HG03521 (cell line): ENCODE data around the gene NHLH2.

ENCODE experiments used
- ATAC-seq: cut with Tn5 transposase; IDR thresholded peaks from one replicate; pipeline ENCODE4 v1.9.1; 2021; ENCODE audit warnings: mild to moderate bottlenecking, moderate library complexity; ENCODE audit not compliant: unreplicated experiment

Gene NHLH2

DNA sequence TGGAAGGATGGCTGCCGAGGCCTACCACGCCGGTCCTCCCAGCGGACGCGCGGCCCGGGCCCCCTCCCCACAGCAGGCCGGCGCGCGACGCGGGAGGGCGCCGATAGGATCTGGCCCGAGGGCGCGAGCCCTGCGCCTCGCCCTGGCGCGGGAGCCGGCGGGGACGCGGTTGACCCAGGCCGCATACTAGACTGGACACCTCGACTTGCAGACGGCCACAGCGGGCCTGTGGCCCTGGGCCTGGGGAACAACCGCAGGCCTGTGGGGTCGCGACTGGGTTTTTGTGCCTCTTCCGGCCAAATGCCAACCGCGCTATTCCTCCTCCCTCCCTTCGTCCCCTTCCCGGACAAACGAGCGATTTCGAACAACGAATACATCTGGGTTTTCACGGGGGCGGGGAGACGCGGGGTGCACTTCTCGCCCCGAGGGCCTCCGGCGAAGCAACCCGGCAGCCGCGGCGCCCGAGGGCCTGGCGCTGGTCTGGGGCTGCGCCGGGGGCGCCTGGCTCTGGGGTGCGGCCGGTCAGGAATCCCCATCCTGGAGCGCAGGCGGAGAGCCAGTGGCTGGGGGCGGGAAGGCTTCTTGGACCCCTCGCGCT is 2.4 kb downstream of the NHLH2 start:
- no peak for ATAC-seq

DNA sequence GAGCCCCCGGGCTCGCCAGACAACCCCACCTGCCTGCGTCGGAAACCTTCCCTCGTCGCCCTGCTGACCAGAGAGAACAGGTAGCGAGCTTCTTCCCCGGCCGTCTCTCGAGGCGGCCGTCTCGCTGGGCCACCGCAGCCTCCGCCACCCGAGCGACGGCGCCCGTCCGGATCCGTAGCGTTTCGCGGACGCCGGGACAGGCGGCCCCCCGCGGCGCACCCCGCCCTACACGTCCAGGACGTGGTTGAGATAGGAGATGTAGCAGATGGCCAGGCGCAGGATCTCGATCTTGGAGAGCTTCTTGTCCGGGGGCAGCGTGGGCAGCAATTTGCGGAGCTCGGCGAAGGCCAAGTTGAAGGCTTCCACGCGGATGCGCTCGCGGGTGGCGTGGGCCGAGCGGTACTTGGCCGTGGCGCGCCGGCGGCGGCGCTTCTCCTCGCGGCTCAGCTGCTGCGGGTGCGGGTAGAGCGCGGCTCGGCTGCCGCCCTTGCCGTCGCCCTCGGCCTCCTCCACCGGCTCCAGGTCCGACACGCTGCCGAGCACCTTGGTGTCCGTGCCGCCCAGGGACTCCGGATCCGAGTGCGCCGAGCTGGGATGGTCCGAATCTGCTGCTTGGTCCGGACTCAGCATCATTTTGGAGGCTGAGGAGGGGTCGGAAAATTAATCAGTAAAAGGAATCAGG is 3.0 kb downstream of the NHLH2 start:
- ATAC-seq: no peak

DNA sequence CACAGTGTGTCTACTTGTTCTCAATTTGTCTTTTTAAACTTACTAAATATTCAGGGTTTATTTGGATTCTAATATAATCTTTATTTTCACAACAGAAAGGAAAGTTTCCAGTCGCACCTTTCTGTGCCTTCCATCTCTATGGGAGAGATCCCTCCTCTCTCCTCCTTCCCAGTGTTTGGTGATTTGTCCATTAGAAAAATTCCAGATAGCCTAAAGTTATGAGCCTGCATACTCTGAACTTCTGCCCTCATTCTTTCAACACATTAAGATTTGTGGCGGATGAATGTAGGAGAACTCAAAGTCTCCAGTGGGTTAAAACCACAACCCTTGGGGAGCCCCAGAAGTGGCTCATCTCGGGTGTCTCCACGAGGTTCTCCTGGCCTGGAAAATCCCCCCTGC is 3.6 kb downstream of the NHLH2 start:
- ATAC-seq: no peak

DNA sequence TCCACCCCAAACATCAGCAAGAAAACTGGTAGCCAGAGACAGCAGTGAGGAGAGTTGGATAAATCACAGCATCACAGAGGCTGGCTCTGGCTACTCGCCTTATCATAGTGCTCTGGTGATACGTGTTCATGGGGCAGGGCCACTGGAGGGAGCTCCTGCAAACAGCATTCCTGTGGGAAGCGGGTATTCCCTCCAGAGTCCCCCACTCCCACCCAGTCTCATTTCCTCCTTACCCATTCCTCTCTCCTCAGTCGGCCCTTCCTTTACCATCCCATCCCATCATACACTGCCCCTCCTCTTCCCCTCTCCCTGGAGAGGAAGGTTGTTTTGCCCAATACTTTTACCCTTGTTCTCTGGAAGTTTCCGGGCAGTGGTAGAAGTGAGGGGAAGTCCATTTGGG is 7.1 kb downstream of the NHLH2 start:
- no peak for ATAC-seq

GRCh38 chr1:115832651-115833050 is 8.3 kb downstream of the NHLH2 start:
- ATAC-seq: no peak

DNA sequence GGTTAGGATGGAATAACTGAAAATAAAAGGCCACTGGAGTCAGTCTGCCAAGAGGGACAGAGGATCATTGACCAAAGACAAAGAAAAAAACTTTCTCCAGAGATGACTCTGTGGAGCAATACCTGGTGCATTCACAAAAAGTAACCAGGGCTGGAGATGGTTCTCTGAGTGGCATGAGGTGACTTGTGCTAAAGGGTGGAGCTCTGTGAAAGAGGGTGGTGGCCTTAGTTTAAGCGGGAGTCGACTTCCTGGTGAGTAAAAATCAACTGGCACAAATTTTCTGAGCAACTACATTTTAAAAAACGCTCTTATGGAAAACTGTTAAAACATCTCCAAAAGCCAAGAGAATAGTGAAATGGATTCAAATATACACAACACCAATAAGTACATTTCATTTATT is 10.0 kb downstream of the NHLH2 start:
- no peak for ATAC-seq

GRCh38 chr1:115829947-115830346 is 11.0 kb downstream of the NHLH2 start:
- ATAC-seq: no peak

DNA sequence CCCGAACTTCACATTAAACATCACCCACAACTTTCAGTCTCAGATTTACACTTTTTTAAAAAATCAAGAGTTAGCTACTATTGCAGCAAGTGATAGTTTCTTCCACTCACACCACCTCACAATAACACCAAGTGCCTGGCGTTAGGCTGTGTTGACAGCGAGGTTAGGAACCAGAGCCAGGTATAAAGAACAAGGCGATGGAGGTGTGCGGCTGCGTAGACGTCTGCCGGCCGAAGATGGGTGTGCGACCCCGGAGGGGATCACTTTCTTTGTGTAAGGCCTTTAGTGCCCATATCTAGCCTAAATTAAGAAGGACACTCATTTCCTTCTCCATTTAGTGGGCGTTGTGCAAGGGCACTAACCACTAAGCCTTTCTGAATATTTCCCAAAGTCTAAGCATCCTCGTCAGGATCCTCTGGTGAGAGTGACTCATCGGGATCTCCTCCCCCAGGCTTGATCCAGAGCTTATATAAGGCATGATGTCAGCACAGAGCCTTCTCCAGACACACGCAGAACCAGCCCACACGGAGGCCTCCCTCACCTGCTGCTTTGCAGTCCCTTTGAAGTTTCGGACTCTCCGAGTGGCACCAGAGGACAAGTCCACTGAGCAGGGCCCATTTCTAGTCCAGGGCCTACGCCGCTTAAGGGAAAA is 11.8 kb downstream of the NHLH2 start:
- ATAC-seq: no peak

- ATAC-seq: no peak
Observed at GRCh38 chr1:115828101-115829022, 12.6 kb downstream of the NHLH2 start.

DNA sequence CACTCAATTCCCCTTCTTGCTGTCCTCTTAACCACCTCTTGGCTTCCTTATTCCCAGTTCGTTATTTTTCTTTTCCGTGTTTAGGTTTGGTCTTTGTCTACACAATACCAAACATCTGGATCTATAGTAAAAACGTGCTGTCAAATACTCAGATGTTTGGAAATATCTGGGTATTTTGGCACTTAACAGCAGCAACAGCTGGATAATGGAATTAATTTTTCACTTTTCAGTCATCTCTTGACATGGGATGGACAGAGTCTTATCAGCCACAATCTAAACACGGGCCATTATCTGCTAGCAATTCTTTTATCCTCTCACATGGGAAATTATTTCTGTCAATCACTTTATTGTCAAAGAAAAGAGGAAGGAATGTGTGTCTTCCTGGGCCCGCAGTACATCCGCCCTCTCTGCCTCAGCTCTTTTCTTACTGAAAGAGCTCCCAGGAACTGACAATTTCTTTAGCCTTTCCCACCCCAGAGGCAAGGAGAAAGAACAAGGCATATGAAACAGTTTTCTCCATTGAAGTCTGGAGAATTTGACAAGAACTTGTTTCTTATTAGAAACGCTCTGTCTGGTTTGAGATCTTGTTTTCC is 13.4 kb downstream of the NHLH2 start:
- ATAC-seq: no peak

DNA sequence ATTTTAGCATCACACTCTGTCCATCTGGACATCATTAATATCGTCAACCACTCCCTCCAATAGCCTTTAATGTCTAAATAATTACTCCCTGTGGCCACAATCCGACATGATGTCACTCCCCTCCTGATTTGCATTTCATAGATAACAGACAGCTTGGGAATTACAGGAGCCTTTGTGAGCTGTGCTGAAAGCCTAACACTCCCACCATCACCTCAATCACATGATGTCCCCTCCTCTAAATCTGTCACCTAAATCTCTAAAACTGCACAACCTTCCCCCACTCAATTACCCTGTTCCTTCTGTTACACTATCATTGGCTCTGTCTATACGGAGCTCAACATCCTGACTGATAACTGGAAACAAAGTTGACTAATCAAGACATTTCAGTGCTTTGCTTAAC is 14.3 kb downstream of the NHLH2 start:
- ATAC-seq: no peak

- no peak for ATAC-seq
Observed at GRCh38 chr1:115822117-115822516, 18.8 kb downstream of the NHLH2 start.

DNA sequence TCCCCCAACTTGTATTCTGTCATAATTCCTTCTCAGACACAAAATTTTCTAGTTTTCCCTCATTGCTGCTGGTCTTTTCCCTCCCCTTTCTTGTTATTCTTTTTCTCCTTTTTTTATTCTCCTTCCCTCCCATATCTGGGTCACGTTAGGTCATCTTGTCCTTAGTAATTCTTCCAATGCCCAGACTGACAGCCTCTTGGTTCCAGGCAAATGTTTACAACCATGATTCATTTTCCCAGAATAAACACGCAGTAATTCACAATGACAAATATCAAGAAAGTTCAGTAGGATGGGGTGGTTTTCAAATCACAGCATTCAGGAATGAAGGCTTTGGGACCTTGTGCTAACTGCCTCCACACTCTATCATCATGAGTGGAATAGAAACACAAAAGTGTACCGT is 25.2 kb downstream of the NHLH2 start:
- ATAC-seq: no peak

GRCh38 chr1:115814685-115815398 is 26.1 kb downstream of the NHLH2 start:
- no peak for ATAC-seq

DNA sequence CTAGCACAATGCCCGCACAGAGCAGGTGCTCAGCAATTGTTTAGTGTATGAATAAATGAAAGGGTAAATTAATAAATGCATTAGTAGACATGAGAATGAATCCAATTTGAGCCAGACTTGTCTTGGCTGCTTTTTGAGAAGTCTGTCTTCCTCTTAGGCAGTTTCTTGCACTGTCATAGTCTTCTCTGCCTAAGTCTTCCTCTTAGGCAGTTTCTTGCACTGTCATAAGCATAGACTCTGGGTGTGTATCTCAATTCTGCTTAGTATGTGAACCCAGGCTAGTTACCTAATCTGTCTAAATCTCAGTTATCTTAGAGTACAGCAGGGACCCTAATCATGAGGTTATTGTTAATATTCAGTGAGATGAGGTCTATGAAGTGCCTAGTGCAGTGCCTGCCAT is 27.2 kb downstream of the NHLH2 start:
- no peak for ATAC-seq

GRCh38 chr1:115811140-115811828 is 29.6 kb downstream of the NHLH2 start:
- no peak for ATAC-seq

DNA sequence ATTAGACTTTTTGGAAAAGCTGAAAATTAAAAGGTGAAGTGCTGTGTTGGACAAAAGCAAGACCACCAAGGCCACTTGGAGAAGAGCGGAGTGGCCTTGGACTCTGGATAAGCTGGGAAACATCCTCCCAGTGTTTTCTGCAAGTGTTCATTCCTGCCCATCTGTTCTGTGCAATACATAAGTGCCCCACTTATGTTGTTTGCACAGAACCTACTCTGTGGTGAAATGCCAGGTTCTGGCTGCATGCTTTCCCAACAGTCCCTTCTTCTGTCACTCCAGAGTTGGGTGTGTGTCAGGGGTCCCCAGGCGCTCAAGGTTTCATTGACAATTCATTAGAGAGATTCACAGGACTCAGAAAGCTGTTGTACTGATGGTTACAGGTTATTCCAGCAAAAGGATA is 30.3 kb downstream of the NHLH2 start:
- no peak for ATAC-seq

DNA sequence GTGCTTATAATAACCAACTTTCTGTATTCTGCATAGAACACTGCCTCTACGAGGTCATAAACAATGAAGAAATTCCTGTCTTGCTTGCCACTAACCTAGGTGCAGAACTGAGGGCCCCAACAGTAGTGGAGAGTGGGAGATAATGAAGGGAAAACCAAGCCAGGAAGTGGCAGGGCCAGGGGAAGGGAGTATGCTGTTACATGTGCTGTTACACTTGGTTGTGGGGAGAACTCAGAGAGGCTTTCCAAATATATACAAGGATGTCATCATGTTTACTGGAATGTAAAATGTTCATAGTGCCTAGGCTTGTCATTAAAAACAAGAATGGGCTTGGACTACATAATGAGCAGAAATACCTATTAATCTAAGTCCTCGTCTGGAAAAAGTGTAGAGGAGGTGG is 31.1 kb downstream of the NHLH2 start:
- no peak for ATAC-seq

DNA sequence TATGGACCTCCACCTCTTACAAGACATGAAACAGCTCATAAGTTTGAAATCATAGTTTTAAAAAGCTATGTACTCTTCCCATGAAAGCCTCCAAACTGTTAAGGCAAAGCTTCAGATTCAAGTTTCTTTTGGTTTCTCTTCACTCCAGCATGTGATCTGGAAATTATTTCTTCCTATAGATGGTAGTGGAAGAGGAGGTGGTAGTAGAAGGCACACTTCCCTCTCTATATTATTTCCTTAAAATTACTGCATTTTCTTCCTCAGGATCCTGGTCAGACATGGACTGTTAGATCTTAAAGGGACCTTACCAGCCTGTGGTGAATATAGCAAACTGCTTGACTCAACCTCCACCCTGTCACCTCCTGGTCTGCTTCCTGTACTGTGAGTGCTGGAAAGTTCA is 31.9 kb downstream of the NHLH2 start:
- no peak for ATAC-seq

DNA sequence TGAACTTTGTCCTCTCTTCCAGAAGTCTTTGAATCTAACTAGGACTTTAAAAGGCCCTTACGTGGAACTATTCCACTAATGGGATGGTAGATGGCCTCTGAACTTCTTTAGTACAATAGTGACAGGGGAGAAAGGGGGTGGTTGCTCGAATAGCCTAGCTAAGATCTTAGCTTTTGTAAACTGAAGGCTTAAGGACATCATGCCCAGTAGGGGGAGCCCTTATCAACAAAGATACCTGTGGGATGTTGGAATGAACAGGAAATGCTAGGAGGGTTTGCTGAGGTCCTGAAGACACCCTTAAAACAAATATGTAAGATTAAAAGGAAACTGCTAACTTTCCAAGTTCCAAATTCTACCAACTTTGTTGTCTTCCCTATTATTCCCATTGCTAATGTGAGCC is 33.2 kb downstream of the NHLH2 start:
- ATAC-seq: no peak
